Gastrocnemius medialis (tissue), 4 donors: ENCODE measurements around the gene GFRA1. TPM values are rescaled to one million over a fixed set of nuclear protein-coding genes. Genes with fewer than 3 reads are reported as not detected.
A peak's percentile ranks its signal among the peaks of the same experiment; 100 is the strongest.

Source experiments
- ATAC-seq, 2 donors: fragments of 150-250 bp; one replicate each; pipeline ENCODE4 v1.9.1; 2016
- DNase-seq, 2 donors: peaks; one replicate each; pipeline ENCODE4 v3.0.0-alpha.2; 2019
- H3K27ac ChIP-seq, 4 donors: fragments of 200-600 bp; sonication (generic); 1 replicate in 1 of 4; 2 replicates in 3 of 4; pipeline ENCODE4 v1.5.1; 2016 to 2018; ENCODE audit warnings: mild to moderate bottlenecking in 2 of 4, moderate library complexity in 1 of 4
- H3K27me3 ChIP-seq, 3 donors: fragments of 200-600 bp; sonication (generic) in 2 of 3; 1 replicate in 1 of 3; 2 replicates in 2 of 3; pipeline versions ENCODE4 v1.5.1 to v1.6.0; 2016 to 2019; ENCODE audit warnings: mild to moderate bottlenecking in 1 of 3, moderate library complexity in 1 of 3
- H3K36me3 ChIP-seq, 2 donors: fragments of 200-600 bp; sonication (generic) in 1 of 2; one replicate each; pipeline ENCODE4 v1.5.1; 2017 to 2018
- H3K4me1 ChIP-seq, 2 donors: fragments of 200-600 bp; sonication (generic) in 1 of 2; one replicate each; pipeline ENCODE4 v1.5.1; 2016 to 2017; ENCODE audit warnings: mild to moderate bottlenecking in 2 of 2
- H3K4me3 ChIP-seq, 4 donors: fragments of 200-600 bp; sonication (generic) in 3 of 4; 1 replicate in 1 of 4; 2 replicates in 3 of 4; pipeline ENCODE4 v1.5.1; 2016 to 2019; ENCODE audit warnings: mild to moderate bottlenecking in 2 of 4
- H3K9me3 ChIP-seq, 3 donors: fragments of 200-600 bp; sonication (generic) in 2 of 3; 1 replicate in 1 of 3; 2 replicates in 2 of 3; pipeline ENCODE4 v1.5.1; 2016 to 2019
- POLR2A ChIP-seq, 2 donors: fragments of 450-650 bp; IDR thresholded peaks; one replicate each; pipeline ENCODE4 v1.6.1; 2017; ENCODE audit warnings: antibody characterized with exemption in 2 of 2, mild to moderate bottlenecking in 2 of 2, moderate library complexity in 2 of 2
- in situ Hi-C, 4 donors: fragments of 200-750 bp; cut with MboI; loops; one replicate each; pipeline versions ENCODE4 v1.15.0 to v1.8.0; 2017; ENCODE audit warnings: low sequenced_read_pairs in 4 of 4
- intact Hi-C: fragments of 100-400 bp; cut with DNase I; formaldehyde crosslinking; loops from one replicate; pipeline ENCODE4 v1.15.1; 2023; ENCODE audit warnings: low total_unique reads
- total RNA-seq, 4 donors: library from RNA; depleted of rRNA; stranded (reverse); fragments of >200 nt; gene quantifications; one replicate each; pipeline versions ENCODE4 v1.1.0 to v1.2.3, GENCODE V29; 2016
- TF ChIP-seq, protein P1 (sequence below), 5 experiments: fragments of 450-650 bp in 3 of 5; fragments of 200-600 bp in 2 of 5; sonication (generic) in 2 of 5; IDR thresholded peaks in 4 of 5; conservative IDR thresholded peaks in 1 of 5; 1 replicate in 4 of 5; 2 replicates in 1 of 5; pipeline ENCODE4 v1.5.1; 2016 to 2019; ENCODE audit warnings: antibody characterized with exemption in 5 of 5, mild to moderate bottlenecking in 3 of 5, moderate library complexity in 3 of 5

Gene GFRA1
- total RNA-seq, 4 donors from 2014 or later: 21.2 to 34.2 (median 25.2) TPM

DNA sequence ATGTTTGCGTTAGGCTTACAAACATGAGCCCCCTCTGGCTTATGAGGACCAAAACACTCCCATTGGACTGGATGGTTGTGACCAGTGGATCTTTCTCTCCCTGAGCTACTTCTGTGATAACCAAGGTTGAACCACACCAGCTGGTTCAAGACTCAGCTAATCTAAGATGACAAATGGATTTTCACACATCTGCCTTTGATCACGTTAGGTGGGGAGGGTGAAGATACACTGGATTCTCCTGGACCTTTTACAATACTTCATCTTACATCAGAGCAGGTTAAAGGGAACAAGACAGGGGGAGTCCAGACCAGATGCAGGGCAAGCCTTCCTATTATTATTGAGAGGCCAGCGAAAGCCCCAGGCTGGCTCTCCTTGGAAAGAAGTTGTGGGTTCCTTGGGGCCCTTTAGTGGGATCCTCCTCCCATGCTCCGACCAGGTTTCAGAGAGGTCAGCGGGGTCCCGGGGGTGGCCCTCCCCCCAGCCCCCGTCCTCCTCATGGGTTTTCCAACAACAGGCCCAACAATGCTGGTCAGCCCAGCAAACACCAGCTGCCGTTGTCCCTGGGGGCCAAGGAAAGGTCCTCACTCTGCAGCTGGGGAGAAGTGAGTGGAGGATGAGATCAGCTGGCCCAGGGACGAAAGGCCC, 2.8 kb downstream of the GFRA1 start:
- no peak for ATAC-seq
- no peak for DNase-seq
- peak overlapping the region in 2 of 4 donors; percentile 7 to 50 for H3K27ac ChIP-seq
- peak overlapping the region in 3 of 4 donors; percentile 56 to 66 (median 61) for H3K4me3 ChIP-seq
- no peaks in the 10 kb centered on the region for H3K36me3 ChIP-seq
- peaks cover 20 to 21% of the 10 kb centered on the region in 2 donors for H3K4me1 ChIP-seq
- peaks cover 22 to 58% (median 50%) of the 10 kb centered on the region in 3 donors for H3K27me3 ChIP-seq
- H3K9me3 ChIP-seq: no peaks in the 10 kb centered on the region
- TF ChIP-seq, protein P1, sequence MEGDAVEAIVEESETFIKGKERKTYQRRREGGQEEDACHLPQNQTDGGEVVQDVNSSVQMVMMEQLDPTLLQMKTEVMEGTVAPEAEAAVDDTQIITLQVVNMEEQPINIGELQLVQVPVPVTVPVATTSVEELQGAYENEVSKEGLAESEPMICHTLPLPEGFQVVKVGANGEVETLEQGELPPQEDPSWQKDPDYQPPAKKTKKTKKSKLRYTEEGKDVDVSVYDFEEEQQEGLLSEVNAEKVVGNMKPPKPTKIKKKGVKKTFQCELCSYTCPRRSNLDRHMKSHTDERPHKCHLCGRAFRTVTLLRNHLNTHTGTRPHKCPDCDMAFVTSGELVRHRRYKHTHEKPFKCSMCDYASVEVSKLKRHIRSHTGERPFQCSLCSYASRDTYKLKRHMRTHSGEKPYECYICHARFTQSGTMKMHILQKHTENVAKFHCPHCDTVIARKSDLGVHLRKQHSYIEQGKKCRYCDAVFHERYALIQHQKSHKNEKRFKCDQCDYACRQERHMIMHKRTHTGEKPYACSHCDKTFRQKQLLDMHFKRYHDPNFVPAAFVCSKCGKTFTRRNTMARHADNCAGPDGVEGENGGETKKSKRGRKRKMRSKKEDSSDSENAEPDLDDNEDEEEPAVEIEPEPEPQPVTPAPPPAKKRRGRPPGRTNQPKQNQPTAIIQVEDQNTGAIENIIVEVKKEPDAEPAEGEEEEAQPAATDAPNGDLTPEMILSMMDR (IDR thresholded peaks at IDR 0.05 in 4 of 5, conservative IDR thresholded peaks at IDR 0.05 in 1 of 5): no peak
- TF ChIP-seq POLR2A (IDR thresholded peaks at IDR 0.05): no peak
- in situ Hi-C loops: no loop called here
- intact Hi-C loops: no loop called here

DNA sequence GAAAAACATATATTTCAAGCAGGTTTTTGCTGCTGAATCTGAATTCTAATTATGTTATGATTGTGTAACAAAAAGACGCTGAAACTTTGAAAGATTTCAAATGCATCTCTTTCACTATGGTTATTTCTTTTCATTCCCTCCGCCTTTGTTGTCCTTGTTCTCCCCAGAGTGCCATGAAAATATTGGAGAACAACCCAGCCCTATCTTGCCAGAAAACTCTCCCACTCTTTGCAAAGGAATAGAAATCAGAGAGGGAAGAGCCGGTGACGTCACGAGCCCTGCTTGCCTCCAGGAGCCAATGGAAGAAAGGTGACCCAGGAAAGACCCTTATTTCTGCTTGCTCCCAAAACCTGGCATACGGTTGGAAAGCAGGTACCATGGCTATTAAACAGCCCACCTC, 3.4 kb downstream of the GFRA1 start:
- in situ Hi-C loops: no loop called here
- peak; percentile 20 for DNase-seq
- Histone ChIP-seq H3K36me3 (no peaks in the 10 kb centered on the region), H3K27me3 (peaks cover 22 to 52% (median 45%) of the 10 kb centered on the region in 3 donors), H3K4me3 (no peak overlapping the region), H3K27ac (no peak overlapping the region), H3K9me3 (no peaks in the 10 kb centered on the region), H3K4me1 (peaks cover 17 to 21% of the 10 kb centered on the region in 2 donors)
- no peak for TF ChIP-seq POLR2A (IDR thresholded peaks at IDR 0.05)
- TF ChIP-seq, protein P1 (IDR thresholded peaks at IDR 0.05 in 4 of 5, conservative IDR thresholded peaks at IDR 0.05 in 1 of 5): no peak
- no peak for ATAC-seq
- intact Hi-C loops: no loop called here

DNA sequence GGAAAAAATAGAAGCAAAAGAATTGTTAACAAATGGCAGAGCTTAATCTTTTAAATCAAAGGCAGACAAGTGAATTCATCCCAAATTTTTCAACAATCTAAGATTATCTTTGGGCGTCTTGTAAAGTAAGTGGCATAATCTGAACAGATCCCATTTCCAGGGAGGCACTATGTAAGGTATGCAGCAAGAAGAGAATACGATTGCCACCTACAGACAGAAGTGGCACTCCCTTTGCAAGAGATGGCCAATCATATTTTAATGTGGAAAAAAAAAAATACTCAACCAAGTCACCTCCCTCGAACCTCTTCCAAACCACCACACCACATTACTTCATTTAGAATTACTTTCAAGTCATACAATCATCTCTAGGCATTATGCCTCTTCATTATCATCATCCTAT, 4.0 kb downstream of the GFRA1 start:
- in situ Hi-C loops: no loop called here
- DNase-seq: no peak
- Histone ChIP-seq H3K4me3 (no peak overlapping the region), H3K27ac (no peak overlapping the region), H3K9me3 (no peaks in the 10 kb centered on the region), H3K36me3 (no peaks in the 10 kb centered on the region), H3K4me1 (peaks cover 10 to 16% of the 10 kb centered on the region in 2 donors), H3K27me3 (peaks cover 16 to 46% (median 38%) of the 10 kb centered on the region in 3 donors)
- intact Hi-C loops: no loop called here
- TF ChIP-seq POLR2A (IDR thresholded peaks at IDR 0.05): no peak
- TF ChIP-seq, protein P1 (IDR thresholded peaks at IDR 0.05 in 4 of 5, conservative IDR thresholded peaks at IDR 0.05 in 1 of 5): no peak
- no peak for ATAC-seq

DNA sequence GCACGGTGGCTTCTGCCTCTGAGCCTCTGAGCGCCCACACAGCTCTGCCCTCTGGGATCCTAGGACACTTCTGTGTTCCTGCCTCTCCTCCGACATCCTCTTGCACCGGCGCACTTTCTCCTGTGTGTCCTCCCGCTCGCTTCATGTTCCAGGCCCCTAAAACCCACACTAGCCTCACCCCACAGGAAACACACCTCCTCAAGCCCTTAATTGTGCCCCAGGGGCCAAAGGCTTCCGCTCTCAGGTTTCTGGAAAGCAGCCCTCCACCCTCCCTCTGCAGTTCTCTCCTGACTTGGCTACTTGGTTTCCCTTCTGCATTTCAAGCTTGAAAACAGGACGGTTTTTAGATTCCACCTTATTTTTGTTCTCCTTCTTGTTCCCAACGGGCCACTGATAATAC, 7.3 kb downstream of the GFRA1 start:
- no peak for DNase-seq
- H3K27ac ChIP-seq: no peak overlapping the region
- no peak overlapping the region for H3K4me3 ChIP-seq
- in situ Hi-C loops (no loop called here), intact Hi-C loops (no loop called here)
- H3K4me1 ChIP-seq: no peaks in the 10 kb centered on the region
- no peak for ATAC-seq
- TF ChIP-seq, protein P1 (IDR thresholded peaks at IDR 0.05 in 4 of 5, conservative IDR thresholded peaks at IDR 0.05 in 1 of 5): no peak
- no peak for TF ChIP-seq POLR2A (IDR thresholded peaks at IDR 0.05)
- no peaks in the 10 kb centered on the region for H3K9me3 ChIP-seq
- H3K36me3 ChIP-seq: no peaks in the 10 kb centered on the region
- H3K27me3 ChIP-seq: peaks cover 0 to 17% (median 7%) of the 10 kb centered on the region in 3 donors
